Calu3 (cell line): ENCODE measurements around the gene CTSZ. TPM values are rescaled to one million over a fixed set of nuclear protein-coding genes. Genes with fewer than 3 reads are reported as not detected.
A peak's percentile ranks its signal among the peaks of the same experiment; 100 is the strongest.
"Not testable (repeated sequence)": the region's sequence is repeated elsewhere in the genome, so short reads cannot be mapped to it uniquely, and the experiment has no call there.

ENCODE experiments used
- BruUV-seq: library from RNA; stranded (reverse); fragments of 400-500 nt; replicated peaks from 2 replicates; lab custom pipeline; 2021; lab: Mats Ljungman, UMichigan
- CTCF ChIA-PET: fragments of 300-600 bp; sonication (Branson Sonifier 250); formaldehyde crosslinking; loops from one replicate; lab custom pipeline; 2022; ENCODE audit warnings: antibody characterized with exemption; lab: Charles Lee
- DNase-seq: peaks from one replicate; pipeline ENCODE4 v3.0.0; 2022
- H3K27ac Mint-ChIP-seq: one replicate; pipeline ENCODE4 v1.8.0; 2022; ENCODE audit warnings: mixed read lengths; ENCODE audit not compliant: unreplicated experiment
- H3K27me3 Mint-ChIP-seq: one replicate; pipeline ENCODE4 v1.8.0; 2022; ENCODE audit warnings: mixed read lengths; ENCODE audit not compliant: unreplicated experiment
- H3K36me3 Mint-ChIP-seq: one replicate; pipeline ENCODE4 v1.8.0; 2022; ENCODE audit warnings: mild to moderate bottlenecking, moderate library complexity, mixed read lengths; ENCODE audit not compliant: insufficient read depth, unreplicated experiment
- H3K4me1 Mint-ChIP-seq: one replicate; pipeline ENCODE4 v1.8.0; 2022; ENCODE audit warnings: mild to moderate bottlenecking, low read depth, mixed read lengths; ENCODE audit not compliant: unreplicated experiment
- H3K4me3 Mint-ChIP-seq: one replicate; pipeline ENCODE4 v1.8.0; 2022; ENCODE audit warnings: mild to moderate bottlenecking, low read depth, moderate library complexity, mixed read lengths; ENCODE audit not compliant: unreplicated experiment
- H3K9me3 Mint-ChIP-seq: one replicate; pipeline ENCODE4 v1.8.0; 2022; ENCODE audit warnings: low read depth, mixed read lengths; ENCODE audit not compliant: unreplicated experiment
- CTCF ChIP-seq: fragments of 200-600 bp; IDR thresholded peaks from one replicate; pipeline ENCODE4 v1.8.0; 2022; ENCODE audit warnings: antibody characterized with exemption; ENCODE audit not compliant: unreplicated experiment
- intact Hi-C: fragments of 100-400 bp; cut with micrococcal nuclease; formaldehyde crosslinking; loops from one replicate; pipeline ENCODE4 v1.10.0; 2022; ENCODE audit not compliant: unreplicated experiment
- total RNA-seq: library from RNA; stranded (reverse); gene quantifications from 2 replicates; pipeline ENCODE4 v1.2.3, GENCODE V29; 2022

The CTSZ gene
- total RNA-seq, 1 experiment from 2014 or later = 183 TPM

GRCh38 chr20:59042151-59042795 lies 35.2 kb upstream of the CTSZ start, which contains the start of gene PRELID3B:
PRELID3B (minus strand) TSS chr20:59042786; CDS start chr20:59042730, 56 bp downstream.
- intact Hi-C loops = no loop called here
- no peaks in the 10 kb centered on the region for H3K9me3 Mint-ChIP-seq

DNA sequence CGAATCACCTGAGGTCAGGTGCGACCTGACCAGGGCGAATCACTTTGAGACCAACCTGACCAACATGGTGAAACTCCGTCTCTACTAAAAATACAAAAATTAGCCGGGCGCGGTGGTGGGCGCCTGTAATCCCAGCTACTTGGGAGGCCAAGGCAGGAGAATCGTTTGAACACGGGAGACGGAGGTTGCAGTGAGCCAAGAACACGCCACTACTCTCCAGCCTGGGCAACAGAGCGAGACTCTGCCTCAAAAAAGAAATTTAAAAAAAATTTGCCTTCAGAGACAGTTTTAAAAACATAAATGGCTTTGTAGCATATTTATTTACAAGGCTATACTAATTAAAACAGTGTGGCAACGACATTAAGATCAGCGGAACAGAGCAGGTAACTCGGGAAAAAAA lies 34.4 kb upstream of the CTSZ start:
- TSS peak; percentile 26 for BruUV-seq
- peak overlapping the region; percentile 63 for H3K4me3 Mint-ChIP-seq
- CTCF ChIA-PET = interaction anchor here (0.9 kb wide), 1 partner anchor 9 kb away, joined by 3 read pairs; the partner anchor contains the start of gene ATP5F1E

More at GRCh38 chr20:59042151-59042795, 35.2 kb upstream of the CTSZ start, which contains the start of gene PRELID3B:
- Mint-ChIP-seq H3K27me3 (peaks cover 4% of the 10 kb centered on the region), H3K36me3 (peaks cover 55% of the 10 kb centered on the region), H3K4me1 (peaks cover 21% of the 10 kb centered on the region), H3K27ac (peak within 1 kb of the TSS; percentile 43), H3K4me3 (peak within 1 kb of the TSS; percentile 63)
- no TSS peak for BruUV-seq
- DNase-seq = peak; percentile 45
- CTCF ChIA-PET = interaction anchor here (0.6 to 0.9 kb wide), 3 partner anchors 10 to 794 kb away, joined by 3 read pairs; partner anchors contain the start of gene ATP5F1E
- TF ChIP-seq CTCF = no peak

GRCh38 chr20:59040667-59041066 lies 33.6 kb upstream of the CTSZ start:
- peaks cover 69% of the 10 kb centered on the region for H3K36me3 Mint-ChIP-seq
- intact Hi-C loops = no loop called here
- no peak for DNase-seq
- no peak for TF ChIP-seq CTCF
- H3K9me3 Mint-ChIP-seq = no peaks in the 10 kb centered on the region
- peaks cover 23% of the 10 kb centered on the region for H3K4me1 Mint-ChIP-seq
- H3K27me3 Mint-ChIP-seq = no peaks in the 10 kb centered on the region
- CTCF ChIA-PET = no interaction called here
- BruUV-seq = no TSS peak
- peak overlapping the region; percentile 63 for H3K4me3 Mint-ChIP-seq
- peak overlapping the region; percentile 2 for H3K27ac Mint-ChIP-seq

More for the DNA sequence above, 34.4 kb upstream of the CTSZ start:
- peak overlapping the region; percentile 2 for H3K27ac Mint-ChIP-seq
- intact Hi-C loops, DNase-seq, H3K27me3 Mint-ChIP-seq, H3K9me3 Mint-ChIP-seq: not testable (repeated sequence)
- peaks cover 63% of the 10 kb centered on the region for H3K36me3 Mint-ChIP-seq
- peaks cover 21% of the 10 kb centered on the region for H3K4me1 Mint-ChIP-seq

- H3K4me1 Mint-ChIP-seq = peaks cover 33% of the 10 kb centered on the region
- no peaks in the 10 kb centered on the region for H3K9me3 Mint-ChIP-seq
- CTCF ChIA-PET = no interaction called here
- H3K27ac Mint-ChIP-seq = no peak overlapping the region
- H3K36me3 Mint-ChIP-seq = peaks cover 83% of the 10 kb centered on the region
- DNase-seq = no peak
- intact Hi-C loops = no loop called here
- no peak for TF ChIP-seq CTCF
- no peak overlapping the region for H3K4me3 Mint-ChIP-seq
- no peaks in the 10 kb centered on the region for H3K27me3 Mint-ChIP-seq
- no TSS peak for BruUV-seq
Observed at GRCh38 chr20:59039233-59039632, 32.2 kb upstream of the CTSZ start.

GRCh38 chr20:59037386-59037785 lies 30.3 kb upstream of the CTSZ start:
- Mint-ChIP-seq H3K27me3 (no peaks in the 10 kb centered on the region), H3K36me3 (peaks cover 84% of the 10 kb centered on the region), H3K27ac (no peak overlapping the region), H3K9me3 (no peaks in the 10 kb centered on the region), H3K4me1 (peaks cover 40% of the 10 kb centered on the region), H3K4me3 (no peak overlapping the region)
- TF ChIP-seq CTCF = no peak
- intact Hi-C loops = no loop called here
- no peak for DNase-seq
- no TSS peak for BruUV-seq
- CTCF ChIA-PET = no interaction called here
